PC-9 (cell line): ENCODE results near the gene VEPH1. TPM values are rescaled to one million over a fixed set of nuclear protein-coding genes. Genes with fewer than 3 reads are reported as not detected.

Source experiments
- BruUV-seq: library from RNA; stranded (reverse); fragments of 400-500 nt; replicated peaks from 2 replicates; lab custom pipeline; 2021; lab: Mats Ljungman, UMichigan
- CTCF ChIA-PET: fragments of 300-600 bp; sonication (Branson Sonifier 250); formaldehyde crosslinking; loops from one replicate; lab custom pipeline; 2022; ENCODE audit warnings: antibody characterized with exemption; lab: Charles Lee
- POLR2A ChIA-PET: fragments of 300-600 bp; sonication (Branson Sonifier 250); formaldehyde crosslinking; loops from one replicate; lab custom pipeline; 2022; ENCODE audit warnings: antibody characterized with exemption; ENCODE audit not compliant: unreplicated experiment; lab: Charles Lee
- DNase-seq, 2 experiments: peaks; one replicate each; pipeline versions ENCODE4 v3.0.0 to v3.0.0-alpha.2; 2015 to 2022; ENCODE audit warnings: mixed read lengths in 1 of 2
- H2AFZ ChIP-seq: fragments of 200-600 bp; sonication (generic); 2 replicates; pipeline ENCODE4 v1.8.1; 2017; ENCODE audit warnings: antibody characterized with exemption
- H3F3A ChIP-seq: fragments of 200-600 bp; sonication (generic); 2 replicates; pipeline ENCODE4 v1.8.1; 2017; ENCODE audit warnings: antibody characterized with exemption, mild to moderate bottlenecking, low read depth; ENCODE audit not compliant: insufficient read depth
- H3K27ac ChIP-seq: fragments of 200-600 bp; sonication (generic); 2 replicates; pipeline ENCODE4 v1.6.1; 2016; ENCODE audit warnings: mixed run types
- H3K27me3 ChIP-seq: fragments of 200-600 bp; sonication (generic); 2 replicates; pipeline ENCODE4 v1.6.1; 2016; ENCODE audit warnings: low read depth, mixed run types; ENCODE audit not compliant: insufficient read depth
- H3K36me3 ChIP-seq: fragments of 200-600 bp; sonication (generic); 2 replicates; pipeline ENCODE4 v1.6.1; 2016; ENCODE audit warnings: low read depth, mixed run types
- H3K4me1 ChIP-seq: fragments of 200-600 bp; sonication (generic); replicated peaks from 2 replicates; pipeline ENCODE4 v1.6.1; 2016; ENCODE audit warnings: mixed run types; ENCODE audit not compliant: insufficient read depth
- H3K4me2 ChIP-seq: fragments of 200-600 bp; sonication (generic); 2 replicates; pipeline ENCODE4 v1.6.1; 2017; ENCODE audit warnings: mixed run types
- H3K4me3 ChIP-seq: fragments of 200-600 bp; sonication (generic); 2 replicates; pipeline ENCODE4 v1.6.1; 2016; ENCODE audit warnings: mixed run types
- H3K79me2 ChIP-seq: fragments of 200-600 bp; sonication (generic); 2 replicates; pipeline ENCODE4 v1.6.1; 2017; ENCODE audit warnings: low read depth, mixed run types
- H3K9me2 ChIP-seq: fragments of 200-600 bp; sonication (generic); 2 replicates; pipeline ENCODE4 v1.8.1; 2017; ENCODE audit warnings: mild to moderate bottlenecking; ENCODE audit not compliant: insufficient read depth
- H3K9me3 ChIP-seq: fragments of 200-600 bp; sonication (generic); 2 replicates; pipeline ENCODE4 v1.8.1; 2016; ENCODE audit warnings: low read depth; ENCODE audit not compliant: insufficient read depth
- H4K20me1 ChIP-seq: fragments of 200-600 bp; sonication (generic); 2 replicates; pipeline ENCODE4 v1.8.1; 2017; ENCODE audit not compliant: insufficient read depth
- EZH2 ChIP-seq: fragments of 200-600 bp; sonication (generic); IDR thresholded peaks from 2 replicates; pipeline ENCODE4 v1.8.0; 2017; ENCODE audit warnings: antibody characterized with exemption, low read depth
- intact Hi-C: fragments of 100-400 bp; cut with micrococcal nuclease; formaldehyde crosslinking; loops from one replicate; pipeline ENCODE4 v1.10.0; 2022; ENCODE audit not compliant: unreplicated experiment
- total RNA-seq: library from RNA; stranded (reverse); gene quantifications from 2 replicates; pipeline ENCODE4 v1.2.3, GENCODE V29; 2021
- TF ChIP-seq, protein P1 (sequence below): fragments of 200-600 bp; sonication (generic); conservative IDR thresholded peaks from 2 replicates; pipeline ENCODE4 v1.6.1; 2017; ENCODE audit warnings: mixed run types, antibody characterized with exemption, mild to moderate bottlenecking, moderate library complexity

VEPH1 gene
- total RNA-seq, 1 experiment from 2014 or later = 4.0 TPM

DNA sequence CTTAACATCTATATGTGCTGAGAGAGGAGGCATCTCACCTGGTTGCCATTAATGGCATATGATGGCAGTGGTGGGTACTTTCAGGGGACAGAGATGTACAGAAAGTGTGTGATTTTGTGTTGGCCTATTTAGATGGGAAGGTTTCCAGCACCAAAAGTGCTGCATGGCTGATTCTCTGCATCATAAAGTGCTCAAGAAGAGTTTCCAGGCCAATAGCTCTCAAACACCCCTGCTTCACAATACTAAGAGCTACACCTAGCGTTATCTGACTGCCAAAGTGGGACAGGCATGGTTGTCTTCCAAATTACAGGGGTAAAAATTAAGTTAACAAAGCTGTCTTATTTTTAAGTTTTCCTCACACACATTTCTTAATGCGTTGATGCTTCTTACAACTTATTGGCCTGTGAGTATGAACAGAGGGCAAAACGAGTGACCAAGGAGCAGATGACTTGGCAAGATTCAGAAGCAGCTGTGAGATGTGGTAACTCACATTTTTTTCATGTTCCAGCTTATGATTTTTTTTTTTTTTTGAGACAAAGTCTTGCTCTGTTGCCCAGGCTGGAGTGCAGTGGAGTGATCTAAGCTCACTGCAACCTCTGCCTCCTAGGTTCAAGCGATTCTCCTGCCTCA lies 41.4 kb upstream of the VEPH1 start:
- POLR2A ChIA-PET = interaction anchor here (0.7 kb wide), 1 partner anchor 1002 kb away, joined by 3 read pairs; no protein-coding TSS in a partner anchor
- no peak overlapping the region for H3K4me3 ChIP-seq
- no peaks in the 10 kb centered on the region for H3F3A ChIP-seq
- CTCF ChIA-PET = interaction anchor here (0.7 kb wide), 1 partner anchor 8 kb away, joined by 3 read pairs; no protein-coding TSS in a partner anchor
- H3K27ac ChIP-seq = no peak overlapping the region
- no peaks in the 10 kb centered on the region for H3K9me2 ChIP-seq
- no peaks in the 10 kb centered on the region for H4K20me1 ChIP-seq
- intact Hi-C loops = no loop called here
- H3K9me3 ChIP-seq = no peaks in the 10 kb centered on the region
- no peaks in the 10 kb centered on the region for H3K4me1 ChIP-seq
- H2AFZ ChIP-seq = no peak overlapping the region
- H3K4me2 ChIP-seq = no peak overlapping the region
- no peak for DNase-seq
- BruUV-seq = no TSS peak
- H3K79me2 ChIP-seq = no peaks in the 10 kb centered on the region
- no peaks in the 10 kb centered on the region for H3K27me3 ChIP-seq
- H3K36me3 ChIP-seq = no peaks in the 10 kb centered on the region
- TF ChIP-seq EZH2 = no peak
- TF ChIP-seq, protein P1, sequence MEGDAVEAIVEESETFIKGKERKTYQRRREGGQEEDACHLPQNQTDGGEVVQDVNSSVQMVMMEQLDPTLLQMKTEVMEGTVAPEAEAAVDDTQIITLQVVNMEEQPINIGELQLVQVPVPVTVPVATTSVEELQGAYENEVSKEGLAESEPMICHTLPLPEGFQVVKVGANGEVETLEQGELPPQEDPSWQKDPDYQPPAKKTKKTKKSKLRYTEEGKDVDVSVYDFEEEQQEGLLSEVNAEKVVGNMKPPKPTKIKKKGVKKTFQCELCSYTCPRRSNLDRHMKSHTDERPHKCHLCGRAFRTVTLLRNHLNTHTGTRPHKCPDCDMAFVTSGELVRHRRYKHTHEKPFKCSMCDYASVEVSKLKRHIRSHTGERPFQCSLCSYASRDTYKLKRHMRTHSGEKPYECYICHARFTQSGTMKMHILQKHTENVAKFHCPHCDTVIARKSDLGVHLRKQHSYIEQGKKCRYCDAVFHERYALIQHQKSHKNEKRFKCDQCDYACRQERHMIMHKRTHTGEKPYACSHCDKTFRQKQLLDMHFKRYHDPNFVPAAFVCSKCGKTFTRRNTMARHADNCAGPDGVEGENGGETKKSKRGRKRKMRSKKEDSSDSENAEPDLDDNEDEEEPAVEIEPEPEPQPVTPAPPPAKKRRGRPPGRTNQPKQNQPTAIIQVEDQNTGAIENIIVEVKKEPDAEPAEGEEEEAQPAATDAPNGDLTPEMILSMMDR = no peak

DNA sequence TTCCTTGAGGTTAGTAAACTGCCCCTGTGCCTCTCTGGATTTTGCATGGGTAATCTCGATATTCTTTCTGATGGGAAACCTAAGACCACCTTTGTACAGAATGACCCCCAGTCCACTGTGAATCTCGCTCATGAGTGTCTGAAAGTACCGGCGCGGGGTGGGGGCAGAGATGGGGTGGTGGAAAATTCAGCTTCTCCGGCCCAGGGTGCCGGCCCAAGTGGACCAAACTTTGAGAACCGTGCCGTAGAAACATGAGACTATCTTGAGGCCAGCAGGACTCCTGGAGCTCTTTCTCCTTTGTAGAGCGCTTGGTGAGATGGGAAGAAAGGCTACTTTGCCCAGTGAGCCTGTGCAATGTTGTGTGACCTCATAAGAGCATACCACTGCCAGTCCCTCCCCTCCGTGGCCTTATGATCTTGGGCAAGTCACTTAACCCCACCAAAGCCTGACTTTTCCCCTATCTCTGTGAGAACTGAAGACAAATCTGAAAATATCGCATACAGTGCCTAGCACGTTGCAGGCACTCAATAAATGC lies 40.4 kb upstream of the VEPH1 start:
- CTCF ChIA-PET = interaction anchor here (1.5 kb wide), 1 partner anchor 11 kb away, joined by 6 read pairs; no protein-coding TSS in a partner anchor
- Histone ChIP-seq H3K9me3 (no peaks in the 10 kb centered on the region), H3K36me3 (no peaks in the 10 kb centered on the region), H4K20me1 (no peaks in the 10 kb centered on the region), H3K4me3 (peak overlapping the region; percentile 60), H3K27me3 (no peaks in the 10 kb centered on the region), H3F3A (no peaks in the 10 kb centered on the region), H3K79me2 (no peaks in the 10 kb centered on the region), H3K27ac (no peak overlapping the region), H3K4me1 (no peaks in the 10 kb centered on the region), H2AFZ (peak overlapping the region; percentile 90), H3K4me2 (peak overlapping the region; percentile 75), H3K9me2 (0 out of 2 replicates have a peak, but pooled peaks cover 4% of the 10 kb centered on the region)
- no peak for TF ChIP-seq EZH2
- TF ChIP-seq, protein P1 = no peak
- DNase-seq = no peak
- POLR2A ChIA-PET = no interaction called here
- intact Hi-C loops = no loop called here
- BruUV-seq = no TSS peak

DNA sequence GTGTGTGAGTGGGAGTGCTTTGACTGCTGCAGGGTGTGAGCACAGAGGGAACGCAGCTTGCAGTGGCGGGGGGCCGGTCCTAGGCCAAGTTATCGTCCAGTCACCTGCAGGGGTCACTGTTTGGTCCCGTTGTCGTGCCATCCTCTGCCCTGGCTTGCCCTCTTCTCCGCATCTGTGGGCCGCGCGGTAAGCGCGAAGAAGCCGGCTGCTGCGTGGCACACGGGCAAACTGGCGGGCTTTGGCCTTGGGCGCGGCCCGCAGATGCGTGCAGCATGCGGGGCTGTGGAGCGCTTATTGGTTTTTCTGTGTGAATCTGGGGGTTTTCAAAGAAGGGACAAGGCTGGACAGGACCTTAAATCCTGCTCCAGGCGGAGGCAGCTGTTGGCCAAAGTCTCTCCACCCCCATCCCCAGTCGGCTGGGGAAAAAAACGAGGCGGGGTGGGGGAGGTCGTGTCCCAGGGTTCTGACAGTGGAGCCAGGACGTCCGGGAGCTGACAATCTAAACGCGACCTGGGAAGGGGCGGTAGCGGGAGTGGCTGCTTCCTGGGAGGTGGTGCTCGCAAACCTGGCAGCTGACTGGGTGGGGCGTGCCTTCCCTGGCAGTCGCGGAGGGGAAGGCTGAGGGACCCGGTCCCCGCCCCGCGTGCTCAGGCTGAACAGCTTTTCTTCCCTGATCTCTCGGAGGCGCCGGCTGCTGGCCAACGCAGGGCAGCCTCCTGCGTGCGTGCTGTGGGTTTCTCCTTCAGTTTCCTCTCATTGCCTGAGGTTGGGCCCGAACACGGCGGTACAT lies 39.7 kb upstream of the VEPH1 start:
- Histone ChIP-seq H3K4me1 (no peaks in the 10 kb centered on the region), H3K9me2 (0 out of 2 replicates have a peak, but pooled peaks cover 4% of the 10 kb centered on the region), H3K9me3 (no peaks in the 10 kb centered on the region), H3F3A (no peaks in the 10 kb centered on the region), H3K79me2 (no peaks in the 10 kb centered on the region), H2AFZ (peak overlapping the region; percentile 90), H3K36me3 (no peaks in the 10 kb centered on the region), H3K4me2 (peak overlapping the region; percentile 75), H4K20me1 (no peaks in the 10 kb centered on the region), H3K4me3 (peak overlapping the region; percentile 60), H3K27ac (no peak overlapping the region), H3K27me3 (no peaks in the 10 kb centered on the region)
- DNase-seq = peak; percentile 67 to 82
- BruUV-seq = no TSS peak
- TF ChIP-seq, protein P1 = peak; percentile 48; the same call in 1 of the 2 replicates
- no peak for TF ChIP-seq EZH2
- ChIA-PET CTCF (interaction anchor here (0.7 to 1.5 kb wide), 2 partner anchors 10 to 412 kb away, joined by 3 to 6 read pairs; no protein-coding TSS in a partner anchor), POLR2A (no interaction called here)
- intact Hi-C loops = no loop called here
